Large intestine (tissue), 12 donors: ENCODE results near the gene SIKE1. TPM values are rescaled to one million over a fixed set of nuclear protein-coding genes. Genes with fewer than 3 reads are reported as not detected.
"Not testable (repeated sequence)": the region's sequence is repeated elsewhere in the genome, so short reads cannot be mapped to it uniquely, and the experiment has no call there.

Experiments
- DNase-seq, 2 donors: peaks; one replicate each; pipeline versions ENCODE4 v3.0.0 to v3.0.0-alpha.2; 2013
- H3K27ac ChIP-seq: one replicate; pipeline ENCODE4 v1.5.1; 2013; ENCODE audit warnings: low read length
- H3K27me3 ChIP-seq: 2 replicates; pipeline ENCODE4 v1.6.1; 2013; ENCODE audit warnings: low read length; ENCODE audit not compliant: control insufficient read depth, insufficient read depth
- H3K36me3 ChIP-seq: 2 replicates; pipeline ENCODE4 v1.6.1; 2013; ENCODE audit warnings: low read length; ENCODE audit not compliant: control insufficient read depth, insufficient read depth
- H3K4me1 ChIP-seq: one replicate; pipeline ENCODE4 v1.6.1; 2013; ENCODE audit warnings: low read length; ENCODE audit not compliant: control insufficient read depth, insufficient read depth
- H3K4me3 ChIP-seq: one replicate; pipeline ENCODE4 v1.5.1; 2013; ENCODE audit warnings: low read length
- H3K9me3 ChIP-seq: one replicate; pipeline ENCODE4 v1.6.1; 2013; ENCODE audit warnings: mild to moderate bottlenecking, low read depth, low read length, moderate library complexity; ENCODE audit not compliant: control insufficient read depth
- WGBS: methylation state at CpG from one replicate; pipeline ENCODE4 v1.1.5; 2013; ENCODE audit warnings: low lambda C conversion rate; ENCODE audit not compliant: insufficient coverage; 5-methylcytosine and 5-hydroxymethylcytosine counted together
- long read RNA-seq, 11 donors: transcript quantifications; one replicate each; lab custom pipeline, GENCODE V29; 2026
- polyA plus RNA-seq: library from polyadenylated mRNA; unstranded; fragments of 120-200 nt; gene quantifications from one replicate; pipeline ENCODE4 v1.2.1, GENCODE V29; 2013

SIKE1 gene
- polyA plus RNA-seq: 38.8 TPM
- long read RNA-seq, donor 1, full-length matches to known transcripts: 8 of 8 reads
- long read RNA-seq, donor 1, partial matches to known transcripts: 0 of 8 reads
- long read RNA-seq, donor 1, other reads (novel, unspliced or antisense): 0 of 8 reads
- long read RNA-seq, donor 2, full-length matches to known transcripts: 11 of 11 reads
- long read RNA-seq, donor 2, partial matches to known transcripts: 0 of 11 reads
- long read RNA-seq, donor 2, other reads (novel, unspliced or antisense): 0 of 11 reads
- long read RNA-seq, donor 3: 0 reads
- long read RNA-seq, donor 4, partial matches to known transcripts: 0 of 4 reads
- long read RNA-seq, donor 4, other reads (novel, unspliced or antisense): 0 of 4 reads
- long read RNA-seq, donor 5, transcript SIKE1-201 (5 exons, 2,190 nt): major isoform, 5 of 7 reads
- long read RNA-seq, donor 5, partial matches to known transcripts: 0 of 7 reads
- long read RNA-seq, donor 5, other reads (novel, unspliced or antisense): 0 of 7 reads
- long read RNA-seq, donor 6, full-length matches to known transcripts: 13 of 13 reads
- long read RNA-seq, donor 6, partial matches to known transcripts: 0 of 13 reads
- long read RNA-seq, donor 6, other reads (novel, unspliced or antisense): 0 of 13 reads
- long read RNA-seq, donor 7, full-length matches to known transcripts: 3 of 3 reads
- long read RNA-seq, donor 7, partial matches to known transcripts: 0 of 3 reads
- long read RNA-seq, donor 7, other reads (novel, unspliced or antisense): 0 of 3 reads
- long read RNA-seq, donor 8, transcript SIKE1-201 (5 exons, 2,190 nt): major isoform, 12 of 22 reads
- long read RNA-seq, donor 8, partial matches to known transcripts: 0 of 22 reads
- long read RNA-seq, donor 8, other reads (novel, unspliced or antisense): 0 of 22 reads
- long read RNA-seq, donor 9, partial matches to known transcripts: 0 of 9 reads
- long read RNA-seq, donor 9, other reads (novel, unspliced or antisense): 0 of 9 reads
- long read RNA-seq, donor 10, full-length matches to known transcripts: 10 of 10 reads
- long read RNA-seq, donor 10, partial matches to known transcripts: 0 of 10 reads
- long read RNA-seq, donor 10, other reads (novel, unspliced or antisense): 0 of 10 reads
- long read RNA-seq, donor 11, full-length matches to known transcripts: 9 of 9 reads
- long read RNA-seq, donor 11, partial matches to known transcripts: 0 of 9 reads
- long read RNA-seq, donor 11, other reads (novel, unspliced or antisense): 0 of 9 reads

DNA sequence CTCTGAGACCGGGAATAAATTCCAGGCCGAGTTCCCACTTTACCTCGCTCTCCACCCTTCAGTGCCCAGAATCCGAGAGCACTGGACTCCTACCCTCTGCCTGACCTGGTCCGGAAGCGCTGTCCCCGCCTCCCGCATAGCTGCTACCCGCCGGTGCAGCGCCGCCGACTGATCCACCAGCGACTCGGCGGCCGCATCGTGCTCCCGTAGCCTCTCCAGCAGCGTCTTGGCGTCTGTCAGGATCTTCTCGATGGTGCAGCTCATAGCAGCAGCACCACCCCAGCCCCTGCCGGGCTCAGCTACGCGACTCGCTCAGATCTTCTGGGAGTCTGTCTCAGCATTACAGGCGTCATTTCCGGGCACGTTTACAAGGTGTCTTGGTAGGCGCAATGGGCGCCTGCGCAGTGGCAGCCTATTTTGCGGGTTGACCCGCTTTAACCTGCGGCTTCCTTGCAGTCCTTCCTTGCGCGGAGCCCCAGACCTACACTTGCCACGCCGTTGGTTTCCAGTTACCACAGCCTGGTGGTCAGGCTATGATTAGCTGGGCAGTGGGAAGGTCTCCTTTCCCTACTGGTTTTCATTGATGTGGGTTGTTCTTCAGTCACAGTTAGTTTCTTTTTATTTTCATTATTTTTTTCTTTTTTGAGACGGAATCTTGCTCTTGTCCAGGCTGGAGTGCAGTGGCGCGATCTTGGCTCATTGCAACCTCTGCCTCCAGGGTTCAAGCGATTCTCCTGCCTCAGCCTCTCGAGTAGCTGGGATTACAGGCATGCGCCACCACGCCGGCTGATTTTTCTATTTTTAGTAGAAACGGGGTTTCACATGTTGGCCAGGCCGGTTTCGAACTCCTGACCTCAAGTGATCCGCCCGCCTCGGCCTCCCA lies at the start of gene SIKE1:
Gene SIKE1 (minus strand): TSS at position 342 of the 883 bp plus-strand sequence. CDS start 78 bp downstream, at position 264.
- H3K27ac ChIP-seq: peak within 1 kb of the TSS; percentile 92
- peak; percentile 96 to 97 for DNase-seq
- 75% methylated on average over 5 of the region's 53 CpGs for WGBS
- no peaks in the 10 kb centered on the region for H3K9me3 ChIP-seq
- no peaks in the 10 kb centered on the region for H3K27me3 ChIP-seq
- H3K36me3 ChIP-seq: peaks cover 17% of the 10 kb centered on the region
- H3K4me3 ChIP-seq: peak within 1 kb of the TSS; percentile 83
- peaks cover 9% of the 10 kb centered on the region for H3K4me1 ChIP-seq

DNA sequence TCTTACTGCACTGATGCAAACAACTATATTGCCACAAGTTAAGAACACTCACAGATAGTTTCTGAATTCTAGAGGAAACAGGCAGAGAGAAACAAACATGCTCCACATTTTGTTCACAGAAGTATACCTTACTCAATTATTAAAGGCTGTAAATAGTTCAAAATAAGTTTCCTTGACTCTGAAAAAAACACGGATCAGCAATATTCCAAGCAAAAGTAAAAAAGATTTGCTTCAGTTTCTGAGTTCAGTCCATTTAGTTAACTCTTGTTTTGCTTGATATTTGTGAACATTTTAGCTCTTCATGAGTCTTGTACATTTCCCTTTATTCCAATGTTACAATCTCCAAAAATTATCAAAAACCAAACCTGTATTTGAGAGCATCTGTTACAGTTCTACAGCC lies 49.6 kb upstream of the SIKE1 start:
- not testable (repeated sequence) for H3K36me3 ChIP-seq, H3K4me1 ChIP-seq, H3K4me3 ChIP-seq, H3K9me3 ChIP-seq, H3K27me3 ChIP-seq, DNase-seq, H3K27ac ChIP-seq
- WGBS: 80% methylated on average over 1 of the region's 1 CpG

DNA sequence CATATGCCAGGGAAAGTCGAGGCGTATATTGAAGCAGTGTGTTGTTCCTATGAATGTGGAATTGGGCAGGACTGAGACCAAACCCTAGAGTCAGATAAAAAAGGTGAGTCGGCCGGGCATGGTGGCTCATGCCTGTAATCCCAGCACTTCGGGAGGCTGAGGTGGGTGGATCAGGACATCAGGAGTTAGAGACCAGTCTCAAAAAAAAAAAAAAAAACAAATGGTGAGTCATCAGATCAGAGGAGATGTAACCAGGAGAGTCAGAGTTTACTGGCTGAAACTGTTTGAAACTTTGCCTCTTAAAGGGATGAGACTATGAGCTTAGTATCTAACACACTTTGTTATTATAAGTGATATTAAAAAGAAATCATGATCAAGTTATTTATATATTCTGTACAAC lies 47.8 kb upstream of the SIKE1 start:
- no peaks in the 10 kb centered on the region for H3K36me3 ChIP-seq
- H3K27me3 ChIP-seq: no peaks in the 10 kb centered on the region
- WGBS: 80% methylated on average over 2 of the region's 5 CpGs
- no peaks in the 10 kb centered on the region for H3K9me3 ChIP-seq
- DNase-seq: no peak
- no peak overlapping the region for H3K27ac ChIP-seq
- H3K4me1 ChIP-seq: no peaks in the 10 kb centered on the region
- H3K4me3 ChIP-seq: no peak overlapping the region

GRCh38 chr1:114821978-114822377 lies 41.5 kb upstream of the SIKE1 start:
- Histone ChIP-seq H3K27ac (no peak overlapping the region), H3K9me3 (no peaks in the 10 kb centered on the region), H3K4me3 (no peak overlapping the region), H3K36me3 (no peaks in the 10 kb centered on the region), H3K27me3 (no peaks in the 10 kb centered on the region), H3K4me1 (no peaks in the 10 kb centered on the region)
- DNase-seq: no peak

- no peaks in the 10 kb centered on the region for H3K9me3 ChIP-seq
These were observed 39.9 kb upstream of the SIKE1 start for GRCh38 chr1:114820392-114820791.

DNA sequence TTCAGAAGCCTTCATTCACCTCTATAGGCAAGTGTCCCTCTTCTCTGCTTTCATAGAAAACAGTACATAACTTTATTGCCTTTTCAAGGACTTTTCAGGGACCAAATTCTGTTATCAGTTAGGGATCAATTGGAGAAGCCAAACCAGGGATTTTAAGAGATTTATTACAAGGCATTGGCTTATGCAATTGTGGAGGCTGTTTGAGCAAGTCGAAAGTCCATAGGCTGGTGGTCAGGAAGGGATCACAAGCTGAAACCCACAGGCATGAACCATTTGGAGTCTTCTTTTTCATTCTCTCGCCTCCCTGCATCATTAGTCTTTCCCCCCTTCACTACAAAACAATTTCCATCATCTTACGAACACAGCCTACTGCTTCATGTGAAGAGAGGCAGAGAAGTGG lies 39.4 kb upstream of the SIKE1 start:
- Histone ChIP-seq H3K27ac (no peak overlapping the region), H3K4me1 (no peaks in the 10 kb centered on the region), H3K36me3 (no peaks in the 10 kb centered on the region), H3K4me3 (no peak overlapping the region), H3K27me3 (no peaks in the 10 kb centered on the region), H3K9me3 (no peaks in the 10 kb centered on the region)
- WGBS: no CpG with 5 or more reads among the region's 3 CpGs
- DNase-seq: no peak

More at GRCh38 chr1:114820392-114820791, 39.9 kb upstream of the SIKE1 start:
- 83% methylated on average over 1 of the region's 2 CpGs for WGBS
- no peak for DNase-seq
- no peaks in the 10 kb centered on the region for H3K27me3 ChIP-seq
- H3K27ac ChIP-seq: no peak overlapping the region
- no peaks in the 10 kb centered on the region for H3K4me1 ChIP-seq
- H3K36me3 ChIP-seq: no peaks in the 10 kb centered on the region
- no peak overlapping the region for H3K4me3 ChIP-seq

DNA sequence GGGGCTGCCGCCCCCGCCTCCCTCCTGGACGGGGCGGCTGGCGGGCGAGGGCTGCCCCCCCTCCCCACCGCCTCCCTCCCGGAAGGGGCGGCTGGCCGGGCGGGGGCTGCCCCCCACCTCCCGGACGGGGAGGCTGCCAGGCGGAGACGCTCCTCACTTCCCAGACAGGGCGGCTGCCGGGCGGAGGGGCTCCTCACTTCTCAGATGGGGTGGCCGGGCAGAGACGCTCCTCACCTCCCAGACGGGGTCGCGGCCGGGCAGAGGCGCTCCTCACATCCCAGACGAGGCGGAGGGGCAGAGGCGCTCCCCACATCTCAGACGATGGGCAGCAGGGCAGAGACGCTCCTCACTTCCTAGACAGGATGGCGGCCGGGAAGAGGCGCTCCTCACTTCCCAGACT lies 24.0 kb upstream of the SIKE1 start:
- not testable (repeated sequence) for H3K27ac ChIP-seq, H3K4me3 ChIP-seq, H3K27me3 ChIP-seq, H3K36me3 ChIP-seq, DNase-seq, H3K9me3 ChIP-seq, H3K4me1 ChIP-seq
- WGBS: no CpG with 5 or more reads among the region's 33 CpGs

- WGBS: no CpG with 5 or more reads among the region's 3 CpGs
- peaks cover 2% of the 10 kb centered on the region for H3K27me3 ChIP-seq
- no peak for DNase-seq
- peaks cover 3% of the 10 kb centered on the region for H3K9me3 ChIP-seq
- H3K4me3 ChIP-seq: no peak overlapping the region
- no peak overlapping the region for H3K27ac ChIP-seq
- no peaks in the 10 kb centered on the region for H3K4me1 ChIP-seq
- no peaks in the 10 kb centered on the region for H3K36me3 ChIP-seq
These were observed 22.5 kb upstream of the SIKE1 start for GRCh38 chr1:114803001-114803400.

DNA sequence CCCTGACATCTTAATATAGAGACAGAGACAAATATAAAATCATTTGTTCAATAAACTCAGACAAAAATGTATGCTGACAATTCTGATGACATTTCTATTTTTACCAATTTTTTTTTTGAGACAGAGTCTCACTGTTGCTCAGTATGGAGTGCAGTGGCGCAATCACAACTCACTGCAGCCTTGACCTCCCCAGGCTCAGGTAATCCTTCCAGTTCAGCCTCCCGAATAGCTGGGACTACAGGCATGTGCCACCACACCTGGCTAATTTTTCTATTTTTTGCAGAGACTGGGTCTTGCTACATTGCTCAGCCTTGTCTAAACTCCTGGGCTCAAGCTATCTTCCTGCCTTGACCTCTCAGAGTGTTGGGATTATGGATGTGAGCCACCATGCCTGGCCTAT lies 13.6 kb upstream of the SIKE1 start:
- H3K4me3 ChIP-seq: no peak overlapping the region
- DNase-seq: no peak
- H3K36me3 ChIP-seq: no peaks in the 10 kb centered on the region
- H3K9me3 ChIP-seq: no peaks in the 10 kb centered on the region
- WGBS: no CpG with 5 or more reads among the region's 2 CpGs
- no peaks in the 10 kb centered on the region for H3K4me1 ChIP-seq
- no peak overlapping the region for H3K27ac ChIP-seq
- H3K27me3 ChIP-seq: peaks cover 5% of the 10 kb centered on the region
